GM12878 (cell line): ENCODE data around the gene CCDC186. TPM values are rescaled to one million over a fixed set of nuclear protein-coding genes. Genes with fewer than 3 reads are reported as not detected.

ENCODE experiments used
- ATAC-seq: fragments of 200-7000 bp; cut with Tn5 transposase; 3 replicates; pipeline ENCODE4 v1.9.1; 2020; ENCODE audit warnings: mild to moderate bottlenecking, moderate library complexity
- BruUV-seq: library from RNA; stranded (reverse); fragments of 400-500 nt; replicated peaks from 2 replicates; lab custom pipeline; 2021; lab: Mats Ljungman, UMichigan
- CTCF ChIA-PET: fragments of 300-600 bp; sonication (Branson Sonifier 250); formaldehyde crosslinking; extraction: SDS; loops from one replicate; lab custom pipeline; 2021; ENCODE audit warnings: inconsistent platforms; lab: Yijun Ruan, JAX
- POLR2A ChIA-PET: fragments of 350-600 bp; formaldehyde crosslinking; extraction: SDS; loops from one replicate; lab custom pipeline; 2021; ENCODE audit warnings: inconsistent platforms; lab: Charles Lee
- RAD21 ChIA-PET: fragments of 300-600 bp; sonication (Branson Sonifier 250); formaldehyde crosslinking; loops from one replicate; lab custom pipeline; 2023; ENCODE audit warnings: antibody characterized with exemption; ENCODE audit not compliant: unreplicated experiment; lab: Charles Lee
- SMC1A ChIA-PET: fragments of 300-600 bp; sonication (Branson Sonifier 250); formaldehyde crosslinking; loops from one replicate; lab custom pipeline; 2023; ENCODE audit not compliant: unreplicated experiment, uncharacterized antibody; lab: Charles Lee
- DNase-seq: peaks from one replicate; pipeline ENCODE4 v3.0.0-alpha.2; 2011; ENCODE audit warnings: low read depth, low spot score
- FAIRE-seq: peaks from 3 replicates; lab custom pipeline; 2011; peaks lifted over from hg19 to GRCh38; lab: Jason Lieb, UNC
- H2AFZ ChIP-seq: 2 replicates; pipeline ENCODE4 v1.6.0; 2011; ENCODE audit warnings: low read depth, low read length, control low read depth; ENCODE audit not compliant: control insufficient read depth
- H3K27ac ChIP-seq: 2 replicates; pipeline ENCODE4 v1.5.1; 2011; ENCODE audit warnings: control low read depth; ENCODE audit not compliant: control insufficient read depth, insufficient read depth
- H3K27me3 ChIP-seq, 2 experiments: replicated peaks in 1 of 2; 2 replicates each; pipeline versions ENCODE4 v1.6.0 to v1.6.1; 2011; ENCODE audit warnings: low read length in 1 of 2; ENCODE audit not compliant: control insufficient read depth in 2 of 2, insufficient read depth in 2 of 2
- H3K36me3 ChIP-seq, 2 experiments: 2 replicates each; pipeline ENCODE4 v1.5.1; 2011; ENCODE audit warnings: low read length in 1 of 2; ENCODE audit not compliant: control insufficient read depth in 2 of 2, insufficient read depth in 2 of 2
- H3K4me1 ChIP-seq: 2 replicates; pipeline ENCODE4 v1.6.1; 2011; ENCODE audit warnings: mild to moderate bottlenecking, low read length, moderate library complexity, mixed read lengths; ENCODE audit not compliant: control insufficient read depth, insufficient read depth
- H3K4me2 ChIP-seq: 2 replicates; pipeline ENCODE4 v1.6.0; 2011; ENCODE audit warnings: control low read depth; ENCODE audit not compliant: control insufficient read depth, insufficient read depth
- H3K4me3 ChIP-seq: fragments of 200-600 bp; sonication (generic); 2 replicates; pipeline ENCODE4 v1.5.1; 2016
- H3K79me2 ChIP-seq: 2 replicates; pipeline ENCODE4 v1.6.0; 2011; ENCODE audit warnings: low read length; ENCODE audit not compliant: control insufficient read depth, insufficient read depth
- H3K9ac ChIP-seq: 2 replicates; pipeline ENCODE4 v1.8.0; 2011; ENCODE audit warnings: low read length, control low read depth, mixed read lengths; ENCODE audit not compliant: control insufficient read depth, insufficient read depth
- H3K9me3 ChIP-seq: replicated peaks from 3 replicates; pipeline ENCODE4 v1.5.1; 2011; ENCODE audit warnings: mild to moderate bottlenecking, low read length; ENCODE audit not compliant: control insufficient read depth, insufficient read depth
- H4K20me1 ChIP-seq: 2 replicates; pipeline ENCODE4 v1.6.0; 2011; ENCODE audit not compliant: control insufficient read depth, insufficient read depth
- CBFB ChIP-seq: IDR thresholded peaks from 2 replicates; pipeline ENCODE4 v1.6.1; 2016; ENCODE audit warnings: antibody characterized with exemption, low read depth
- E2F4 ChIP-seq: IDR thresholded peaks from 2 replicates; pipeline ENCODE4 v1.6.1; 2012; ENCODE audit warnings: low read depth, low read length, improper control_type of control experiment
- EGR1 ChIP-seq, 2 experiments: IDR thresholded peaks; 1 replicate in 1 of 2; 2 replicates in 1 of 2; pipeline ENCODE4 v1.6.1; 2011 to 2012; ENCODE audit warnings: low read depth in 2 of 2, low read length in 2 of 2, borderline replicate concordance in 1 of 2, mild to moderate bottlenecking in 1 of 2, moderate library complexity in 1 of 2
- EP300 ChIP-seq, 2 experiments: fragments of 150-350 bp in 1 of 2; IDR thresholded peaks; 2 replicates each; pipeline ENCODE4 v1.6.1; 2011 to 2012; ENCODE audit warnings: low read depth in 2 of 2, low read length in 2 of 2, borderline replicate concordance in 1 of 2, improper control_type of control experiment in 1 of 2, inconsistent platforms in 1 of 2; ENCODE audit not compliant: control insufficient read depth in 1 of 2
- GABPA ChIP-seq: IDR thresholded peaks from 2 replicates; pipeline ENCODE4 v1.6.1; 2014; ENCODE audit warnings: antibody characterized with exemption, low read depth, mild to moderate bottlenecking, inconsistent platforms
- HDAC2 ChIP-seq: fragments of 200-600 bp; sonication (generic); IDR thresholded peaks from 2 replicates; pipeline ENCODE4 v1.6.1; 2017
- IKZF2 ChIP-seq, 2 experiments: fragments of 450-650 bp; IDR thresholded peaks; 2 replicates each; pipeline ENCODE4 v1.6.1; 2017; ENCODE audit warnings: mild to moderate bottlenecking in 2 of 2, moderate library complexity in 2 of 2
- IRF3 ChIP-seq: fragments of 450-650 bp; IDR thresholded peaks from 2 replicates; pipeline ENCODE4 v1.6.1; 2014; ENCODE audit warnings: mild to moderate bottlenecking
- MYC ChIP-seq: IDR thresholded peaks from 2 replicates; pipeline ENCODE4 v1.6.1; 2011; ENCODE audit warnings: mild to moderate bottlenecking, low read length, moderate library complexity, inconsistent platforms; ENCODE audit not compliant: insufficient read depth, insufficient replicate concordance, insufficient read length, severe bottlenecking
- RBBP5 ChIP-seq: fragments of 200-600 bp; sonication (generic); conservative IDR thresholded peaks from 2 replicates; pipeline ENCODE4 v1.6.1; 2016
- SPI1 ChIP-seq: IDR thresholded peaks from 2 replicates; pipeline ENCODE4 v1.6.1; 2011; ENCODE audit warnings: low read depth, mild to moderate bottlenecking, low read length, moderate library complexity, borderline replicate concordance; ENCODE audit not compliant: insufficient read depth
- STAT3 ChIP-seq: IDR thresholded peaks from 2 replicates; pipeline ENCODE4 v1.6.1; 2011; ENCODE audit warnings: low read depth, low read length, improper control_type of control experiment
- YBX1 ChIP-seq: fragments of 450-650 bp; IDR thresholded peaks from 2 replicates; pipeline ENCODE4 v1.6.1; 2016; ENCODE audit warnings: antibody characterized with exemption
- ZNF207 ChIP-seq: fragments of 450-650 bp; IDR thresholded peaks from 2 replicates; pipeline ENCODE4 v1.6.1; 2014; ENCODE audit warnings: antibody characterized with exemption, mild to moderate bottlenecking, borderline replicate concordance
- ZNF24 ChIP-seq: fragments of 450-650 bp; IDR thresholded peaks from 2 replicates; pipeline ENCODE4 v1.6.1; 2017; ENCODE audit warnings: antibody characterized with exemption, mild to moderate bottlenecking
- ZNF384 ChIP-seq: IDR thresholded peaks from 2 replicates; pipeline ENCODE4 v1.6.1; 2012; ENCODE audit warnings: low read depth, mild to moderate bottlenecking, low read length, improper control_type of control experiment, borderline replicate concordance
- ZZZ3 ChIP-seq: IDR thresholded peaks from 2 replicates; pipeline ENCODE4 v1.6.1; 2011; ENCODE audit warnings: low read depth; ENCODE audit not compliant: control insufficient read depth, insufficient read length
- WGBS: methylation state at CpG from one replicate; pipeline ENCODE4 v1.1.6; 2016; ENCODE audit warnings: low lambda C conversion rate; ENCODE audit not compliant: insufficient replicate concordance, insufficient coverage; ENCODE audit errors: missing lambda C conversion rate; 5-methylcytosine and 5-hydroxymethylcytosine counted together
- in situ Hi-C: fragments of 300-500 bp; cut with MboI; formaldehyde crosslinking; loops from 9 replicates; pipeline ENCODE4 v1.14.3; 2018; ENCODE audit warnings: mixed read lengths
- intact Hi-C: fragments of 100-400 bp; cut with micrococcal nuclease; formaldehyde crosslinking; loops from one replicate; pipeline ENCODE4 v1.14.2; 2022; ENCODE audit not compliant: unreplicated experiment
- polyA plus RNA-seq, 11 experiments: library from polyadenylated mRNA; depleted of rRNA in 4 of 11; unstranded in 6 of 11; stranded (reverse) in 5 of 11; fragments of >200 nt; fragmentation: Nextera tagmentation in 4 of 11; fragmentation: Illumina TruSeq in 1 of 11; extraction: Ambion mirVana in 4 of 11; extraction: Trizol in 1 of 11; gene quantifications; 1 replicate in 1 of 11; 2 replicates in 10 of 11; pipeline versions ENCODE4 v1.2.1 to v1.2.3, GENCODE V29; 2011 to 2016; ENCODE audit warnings: inconsistent platforms in 2 of 11, missing spikeins in 2 of 11, low read depth in 1 of 11
- total RNA-seq, 4 experiments: library from RNA; depleted of rRNA in 3 of 4; stranded (reverse); fragments of >200 nt in 3 of 4; fragmentation: Illumina TruSeq in 1 of 4; extraction: Trizol in 1 of 4; gene quantifications; 2 replicates each; pipeline versions ENCODE4 v1.2.1 to v1.2.3, GENCODE V29; 2013 to 2021
- TF ChIP-seq, protein P1 (sequence below): fragments of 450-650 bp; IDR thresholded peaks from 2 replicates; pipeline ENCODE4 v1.6.1; 2017; ENCODE audit warnings: mild to moderate bottlenecking
- TF ChIP-seq, protein P2 (sequence below): IDR thresholded peaks from 2 replicates; pipeline ENCODE4 v1.6.1; 2012; ENCODE audit warnings: low read depth, low read length, improper control_type of control experiment

CCDC186 gene
- total and polyA plus RNA-seq, 10 of the 15 experiments (the other 5 are each of a cell fraction or from before 2014, with no cell fraction given): 3.5 to 13.1 (median 7.3) TPM

GRCh38 chr10:114077347-114077746 lies 96.7 kb downstream of the CCDC186 start:
- ATAC-seq: peak; percentile 48; the same call in 2 of the 3 replicates

More at GRCh38 chr10:114077347-114077746, 96.7 kb downstream of the CCDC186 start:
- H3K79me2 ChIP-seq: no peaks in the 10 kb centered on the region
- no peak overlapping the region for H3K9ac ChIP-seq
- no peaks in the 10 kb centered on the region for H4K20me1 ChIP-seq
- BruUV-seq: no TSS peak
- SMC1A ChIA-PET: interaction anchor here (2.2 to 2.3 kb wide), 2 partner anchors 53 to 95 kb away, joined by 6 to 7 read pairs; no protein-coding TSS in a partner anchor
- no peak overlapping the region for H3K27ac ChIP-seq
- POLR2A ChIA-PET: no interaction called here
- H2AFZ ChIP-seq: no peak overlapping the region
- intact Hi-C loops: no loop called here
- H3K9me3 ChIP-seq: peaks cover 1% of the 10 kb centered on the region; the same call in 1 of the 3 replicates
- H3K36me3 ChIP-seq: no peaks in the 10 kb centered on the region
- RAD21 ChIA-PET: interaction anchor here (1.2 kb wide), 1 partner anchor 24 kb away, joined by 5 read pairs; no protein-coding TSS in a partner anchor
- in situ Hi-C loops: no loop called here
- H3K4me3 ChIP-seq: no peak overlapping the region
- no peak for DNase-seq
- H3K4me2 ChIP-seq: no peak overlapping the region
- peak; percentile 24; the same call in 1 of the 2 replicates for TF ChIP-seq ZNF384
- no peak for TF ChIP-seq EP300 (IDR thresholded peaks at IDR 0.05; ENCODE audit: borderline replicate concordance in 1 of 2, control insufficient read depth in 1 of 2, low read depth in 2 of 2, low read length in 2 of 2)
- TF ChIP-seq, protein P1, sequence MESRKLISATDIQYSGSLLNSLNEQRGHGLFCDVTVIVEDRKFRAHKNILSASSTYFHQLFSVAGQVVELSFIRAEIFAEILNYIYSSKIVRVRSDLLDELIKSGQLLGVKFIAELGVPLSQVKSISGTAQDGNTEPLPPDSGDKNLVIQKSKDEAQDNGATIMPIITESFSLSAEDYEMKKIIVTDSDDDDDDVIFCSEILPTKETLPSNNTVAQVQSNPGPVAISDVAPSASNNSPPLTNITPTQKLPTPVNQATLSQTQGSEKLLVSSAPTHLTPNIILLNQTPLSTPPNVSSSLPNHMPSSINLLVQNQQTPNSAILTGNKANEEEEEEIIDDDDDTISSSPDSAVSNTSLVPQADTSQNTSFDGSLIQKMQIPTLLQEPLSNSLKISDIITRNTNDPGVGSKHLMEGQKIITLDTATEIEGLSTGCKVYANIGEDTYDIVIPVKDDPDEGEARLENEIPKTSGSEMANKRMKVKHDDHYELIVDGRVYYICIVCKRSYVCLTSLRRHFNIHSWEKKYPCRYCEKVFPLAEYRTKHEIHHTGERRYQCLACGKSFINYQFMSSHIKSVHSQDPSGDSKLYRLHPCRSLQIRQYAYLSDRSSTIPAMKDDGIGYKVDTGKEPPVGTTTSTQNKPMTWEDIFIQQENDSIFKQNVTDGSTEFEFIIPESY: no peak
- peak; percentile 49 to 50; a peak in 2 of 4 replicates for TF ChIP-seq IKZF2 (IDR thresholded peaks at IDR 0.05)
- TF ChIP-seq STAT3: no peak
- TF ChIP-seq GABPA: no peak
- TF ChIP-seq, protein P2, sequence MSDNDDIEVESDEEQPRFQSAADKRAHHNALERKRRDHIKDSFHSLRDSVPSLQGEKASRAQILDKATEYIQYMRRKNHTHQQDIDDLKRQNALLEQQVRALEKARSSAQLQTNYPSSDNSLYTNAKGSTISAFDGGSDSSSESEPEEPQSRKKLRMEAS: no peak
- TF ChIP-seq ZZZ3: no peak
- TF ChIP-seq HDAC2: no peak
- peak; percentile 78; the same call in 1 of the 2 replicates for TF ChIP-seq SPI1
- TF ChIP-seq EGR1 (IDR thresholded peaks at IDR 0.05; ENCODE audit: borderline replicate concordance in 1 of 2, low read depth in 2 of 2, low read length in 2 of 2): no peak
- TF ChIP-seq YBX1: no peak
- TF ChIP-seq MYC: no peak
- TF ChIP-seq CBFB: no peak
- TF ChIP-seq E2F4: no peak
- TF ChIP-seq IRF3: no peak
- no peak for TF ChIP-seq RBBP5
- no peak for TF ChIP-seq ZNF24
- TF ChIP-seq ZNF207: no peak
- no peak for FAIRE-seq
- no peaks in the 10 kb centered on the region for H3K27me3 ChIP-seq
- H3K4me1 ChIP-seq: peaks cover 3% of the 10 kb centered on the region
- WGBS: 4% methylated on average over 1 of the region's 1 CpG
- CTCF ChIA-PET: interaction anchor here (1.1 kb wide), 1 partner anchor 49 kb away, joined by 3 read pairs; no protein-coding TSS in a partner anchor
